GM23338 (cell line): ENCODE data around the gene ARPP21. TPM values are rescaled to one million over a fixed set of nuclear protein-coding genes. Genes with fewer than 3 reads are reported as not detected.
"Not testable (repeated sequence)": the region's sequence is repeated elsewhere in the genome, so short reads cannot be mapped to it uniquely, and the experiment has no call there.

Experiments used
- ATAC-seq: fragments of 200-7000 bp; cut with Tn5 transposase; 3 replicates; pipeline ENCODE4 v1.9.1; 2020
- DNase-seq: peaks from one replicate; pipeline ENCODE4 v3.0.0-alpha.2; 2015; ENCODE audit warnings: low spot score
- H2AFZ ChIP-seq: fragments of 200-600 bp; sonication (generic); 2 replicates; pipeline ENCODE4 v1.8.0; 2016; ENCODE audit warnings: antibody characterized with exemption, mild to moderate bottlenecking, moderate library complexity
- H3F3A ChIP-seq: fragments of 200-600 bp; sonication (generic); replicated peaks from 2 replicates; pipeline ENCODE4 v1.8.0; 2017; ENCODE audit warnings: antibody characterized with exemption, mixed run types, low read depth
- H3K27ac ChIP-seq: fragments of 200-600 bp; sonication (generic); 2 replicates; pipeline ENCODE4 v1.6.1; 2016; ENCODE audit warnings: low read depth
- H3K27me3 ChIP-seq: fragments of 200-600 bp; sonication (generic); 2 replicates; pipeline ENCODE4 v1.8.0; 2016; ENCODE audit warnings: mild to moderate bottlenecking, mixed run types, moderate library complexity; ENCODE audit not compliant: insufficient read depth
- H3K36me3 ChIP-seq: fragments of 200-600 bp; sonication (generic); 2 replicates; pipeline ENCODE4 v1.8.0; 2016; ENCODE audit warnings: mild to moderate bottlenecking; ENCODE audit not compliant: insufficient read depth
- H3K4me1 ChIP-seq: fragments of 200-600 bp; sonication (generic); 2 replicates; pipeline ENCODE4 v1.8.0; 2016; ENCODE audit warnings: mild to moderate bottlenecking, moderate library complexity; ENCODE audit not compliant: insufficient read depth
- H3K4me2 ChIP-seq: fragments of 200-600 bp; sonication (generic); 2 replicates; pipeline ENCODE4 v1.7.1; 2017; ENCODE audit warnings: mixed run types
- H3K4me3 ChIP-seq: fragments of 200-600 bp; sonication (generic); 2 replicates; pipeline ENCODE4 v1.6.1; 2016; ENCODE audit warnings: mixed run types
- H3K79me2 ChIP-seq: fragments of 200-600 bp; sonication (generic); replicated peaks from 2 replicates; pipeline ENCODE4 v1.8.0; 2017; ENCODE audit warnings: mild to moderate bottlenecking; ENCODE audit not compliant: insufficient read depth
- H3K9me2 ChIP-seq: fragments of 200-600 bp; sonication (generic); 2 replicates; pipeline ENCODE4 v1.8.0; 2017; ENCODE audit not compliant: insufficient read depth
- H4K20me1 ChIP-seq: fragments of 200-600 bp; sonication (generic); replicated peaks from 2 replicates; pipeline ENCODE4 v1.8.0; 2017; ENCODE audit warnings: mild to moderate bottlenecking; ENCODE audit not compliant: insufficient read depth
- H3K27ac Mint-ChIP-seq: 2 replicates; pipeline ENCODE4 v1.8.0; 2020; ENCODE audit warnings: inconsistent platforms, mild to moderate bottlenecking, moderate library complexity, mixed read lengths
- H3K27me3 Mint-ChIP-seq: 3 replicates; pipeline ENCODE4 v1.8.0; 2022; ENCODE audit warnings: low read depth, mild to moderate bottlenecking, moderate library complexity, mixed read lengths, inconsistent platforms; ENCODE audit not compliant: insufficient read depth, poor library complexity
- H3K36me3 Mint-ChIP-seq: 3 replicates; pipeline ENCODE4 v1.8.0; 2021; ENCODE audit warnings: low read depth, mild to moderate bottlenecking, inconsistent platforms, moderate library complexity, mixed read lengths
- H3K4me1 Mint-ChIP-seq: 3 replicates; pipeline ENCODE4 v1.8.0; 2020; ENCODE audit warnings: mild to moderate bottlenecking, inconsistent platforms, mixed read lengths
- H3K4me3 Mint-ChIP-seq: 3 replicates; pipeline ENCODE4 v1.8.0; 2021; ENCODE audit warnings: moderate library complexity, mild to moderate bottlenecking, inconsistent platforms, mixed read lengths
- H3K9me3 Mint-ChIP-seq: 3 replicates; pipeline ENCODE4 v1.8.0; 2020; ENCODE audit warnings: moderate library complexity, mild to moderate bottlenecking, inconsistent platforms, mixed read lengths
- CREB1 ChIP-seq: fragments of 250-450 bp; sonication (Bioruptor Pico); IDR thresholded peaks from 2 replicates; pipeline ENCODE4 v1.5.0; 2020; ENCODE audit warnings: low read depth, mild to moderate bottlenecking, moderate library complexity
- EZH2phosphoT487 ChIP-seq: fragments of 200-600 bp; sonication (generic); IDR thresholded peaks from one replicate; pipeline ENCODE4 v1.8.1; 2018; ENCODE audit warnings: antibody characterized with exemption; ENCODE audit not compliant: unreplicated experiment
- NANOG ChIP-seq: IDR thresholded peaks from 2 replicates; pipeline ENCODE4 v1.6.1; 2016; ENCODE audit warnings: antibody characterized with exemption, borderline replicate concordance
- POLR2AphosphoS5 ChIP-seq: IDR thresholded peaks from 2 replicates; pipeline ENCODE4 v1.6.1; 2016; ENCODE audit warnings: antibody characterized with exemption, low read depth
- REST ChIP-seq: IDR thresholded peaks from one replicate; pipeline ENCODE4 v1.6.1; 2018; ENCODE audit warnings: antibody characterized with exemption; ENCODE audit not compliant: unreplicated experiment
- STAT1 ChIP-seq: IDR thresholded peaks from one replicate; pipeline ENCODE4 v1.6.1; 2016; ENCODE audit warnings: antibody characterized with exemption; ENCODE audit not compliant: unreplicated experiment
- ZNF114 ChIP-seq: fragments of 250-450 bp; sonication (Bioruptor Pico); IDR thresholded peaks from 2 replicates; pipeline ENCODE4 v1.5.0; 2020; ENCODE audit warnings: mild to moderate bottlenecking, moderate library complexity
- ZNF331 ChIP-seq: fragments of 250-450 bp; sonication (Bioruptor Pico); IDR thresholded peaks from 2 replicates; pipeline ENCODE4 v1.5.0; 2020; ENCODE audit warnings: low read depth, mild to moderate bottlenecking, moderate library complexity
- polyA plus RNA-seq: library from polyadenylated mRNA; unstranded; fragments of >200 nt; fragmentation: Nextera tagmentation; extraction: Ambion mirVana; gene quantifications from 2 replicates; pipeline ENCODE4 v1.2.1, GENCODE V29; 2016
- total RNA-seq: library from RNA; depleted of rRNA; stranded (reverse); fragments of >200 nt; shearing (Covaris generic); gene quantifications from 2 replicates; pipeline ENCODE4 v1.2.3, GENCODE V29; 2014

ARPP21 gene
- total and polyA plus RNA-seq, 2 experiments from 2014 or later: not detected

DNA sequence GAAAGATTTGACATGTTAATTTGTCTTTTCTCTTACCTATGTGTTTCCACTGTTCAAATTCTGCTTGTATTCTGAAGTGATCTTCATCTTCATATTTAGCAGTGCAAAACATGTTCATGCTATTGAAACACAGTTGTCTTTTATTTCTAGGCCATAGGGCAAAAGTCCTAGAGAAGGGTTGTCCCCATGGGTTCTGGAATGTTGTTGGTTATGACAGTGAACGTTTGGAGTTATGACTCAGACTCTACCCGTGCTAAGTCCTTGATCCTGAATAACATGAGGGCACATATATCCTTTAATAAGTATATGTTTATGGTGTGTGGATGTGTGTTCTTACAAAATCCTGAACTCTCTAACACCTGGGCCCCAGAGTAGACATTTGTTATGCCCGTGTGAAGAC is 23.0 kb upstream of the ARPP21 start:
- no peaks in the 10 kb centered on the region for H3K79me2 ChIP-seq
- Mint-ChIP-seq H3K4me1 (no peaks in the 10 kb centered on the region), H3K4me3 (no peak overlapping the region), H3K27me3 (no peaks in the 10 kb centered on the region), H3K27ac (no peak overlapping the region), H3K9me3 (no peaks in the 10 kb centered on the region), H3K36me3 (no peaks in the 10 kb centered on the region)
- H4K20me1 ChIP-seq: no peaks in the 10 kb centered on the region
- H3K4me1 ChIP-seq: no peaks in the 10 kb centered on the region
- no peaks in the 10 kb centered on the region for H3F3A ChIP-seq
- no peaks in the 10 kb centered on the region for H3K9me2 ChIP-seq
- H3K4me3 ChIP-seq: no peak overlapping the region
- DNase-seq (no peak), ATAC-seq (no peak)
- H3K4me2 ChIP-seq: no peak overlapping the region
- no peak overlapping the region for H3K27ac ChIP-seq
- H3K36me3 ChIP-seq: no peaks in the 10 kb centered on the region
- H2AFZ ChIP-seq: no peak overlapping the region
- no peaks in the 10 kb centered on the region for H3K27me3 ChIP-seq
- TF ChIP-seq EZH2phosphoT487 (no peak), CREB1 (CRISPR knock-in tag) (no peak), ZNF114 (no peak), NANOG (no peak), ZNF331 (CRISPR knock-in tag) (no peak)

DNA sequence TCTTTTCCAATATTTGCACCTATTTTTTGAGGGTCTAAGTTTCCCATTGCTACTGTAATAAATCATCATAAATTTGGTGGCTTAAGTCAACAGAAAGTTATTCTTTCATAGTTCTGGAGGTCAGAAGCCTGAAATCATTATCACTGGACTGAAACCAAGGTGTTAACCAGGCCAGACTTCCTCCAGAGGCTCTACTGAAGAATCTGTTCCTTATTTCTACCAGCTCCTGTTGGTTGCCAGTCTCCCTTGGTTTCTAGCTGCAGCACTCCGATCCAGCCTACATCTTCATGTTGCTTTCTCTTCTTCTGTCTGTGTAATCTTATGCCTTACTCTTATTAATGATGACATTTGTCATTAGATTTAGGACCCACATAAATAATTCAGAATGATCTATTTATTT is 22.0 kb upstream of the ARPP21 start:
- H3K4me1 ChIP-seq: no peaks in the 10 kb centered on the region
- DNase-seq: no peak
- Mint-ChIP-seq H3K4me1 (no peaks in the 10 kb centered on the region), H3K27ac (no peak overlapping the region), H3K9me3 (no peaks in the 10 kb centered on the region), H3K36me3 (no peaks in the 10 kb centered on the region), H3K4me3 (no peak overlapping the region), H3K27me3 (no peaks in the 10 kb centered on the region)
- no peak for ATAC-seq
- H3K79me2 ChIP-seq: no peaks in the 10 kb centered on the region
- H3K27me3 ChIP-seq: no peaks in the 10 kb centered on the region
- no peak for TF ChIP-seq REST
- TF ChIP-seq STAT1: no peak
- no peak for TF ChIP-seq CREB1 (CRISPR knock-in tag)
- no peak for TF ChIP-seq POLR2AphosphoS5
- TF ChIP-seq NANOG: no peak
- no peak for TF ChIP-seq EZH2phosphoT487
- 0 out of 2 replicates have a peak, but pooled peaks cover under 1% of the 10 kb centered on the region for H3K9me2 ChIP-seq
- no peaks in the 10 kb centered on the region for H4K20me1 ChIP-seq
- H3K36me3 ChIP-seq: no peaks in the 10 kb centered on the region
- H3K27ac ChIP-seq: no peak overlapping the region
- H3K4me2 ChIP-seq: no peak overlapping the region
- H3F3A ChIP-seq: no peaks in the 10 kb centered on the region
- H3K4me3 ChIP-seq: no peak overlapping the region
- no peak overlapping the region for H2AFZ ChIP-seq

- H3K36me3 ChIP-seq, DNase-seq, H3K4me3 ChIP-seq, H3K36me3 Mint-ChIP-seq, H3K4me2 ChIP-seq, H4K20me1 ChIP-seq, H3K27ac Mint-ChIP-seq, H3K4me1 ChIP-seq, H3K9me3 Mint-ChIP-seq, ATAC-seq, H3K4me1 Mint-ChIP-seq, H2AFZ ChIP-seq, H3K27me3 ChIP-seq, H3K4me3 Mint-ChIP-seq, H3K27me3 Mint-ChIP-seq, H3F3A ChIP-seq, H3K79me2 ChIP-seq, H3K27ac ChIP-seq, H3K9me2 ChIP-seq: not testable (repeated sequence)
These were observed 19.1 kb upstream of the ARPP21 start for GRCh38 chr3:35620238-35620637.
